Astrocyte (in vitro differentiated cells and primary cell): Measurements from ENCODE around the gene ADARB2. TPM values are rescaled to one million over a fixed set of nuclear protein-coding genes. Genes with fewer than 3 reads are reported as not detected.

ENCODE experiments used
- DNase-seq: peaks from one replicate; pipeline ENCODE4 v3.0.0-alpha.2; 2010; ENCODE audit warnings: low read depth
- FAIRE-seq: peaks from 2 replicates; lab custom pipeline; 2011; peaks lifted over from hg19 to GRCh38; lab: Jason Lieb, UNC
- H2AFZ ChIP-seq: 2 replicates; pipeline ENCODE4 v1.6.0; 2012; ENCODE audit warnings: low read depth, low read length, inconsistent platforms
- H3K27ac ChIP-seq: 2 replicates; pipeline ENCODE4 v1.5.1; 2011; ENCODE audit warnings: low read depth, low read length, inconsistent platforms
- H3K27me3 ChIP-seq: 2 replicates; pipeline ENCODE4 v1.6.0; 2011; ENCODE audit warnings: low read length, inconsistent platforms; ENCODE audit not compliant: insufficient read depth
- H3K36me3 ChIP-seq: 2 replicates; pipeline ENCODE4 v1.5.1; 2011; ENCODE audit warnings: low read length, inconsistent platforms; ENCODE audit not compliant: insufficient read depth
- H3K4me1 ChIP-seq: 2 replicates; pipeline ENCODE4 v1.5.1; 2011; ENCODE audit warnings: low read length, inconsistent platforms; ENCODE audit not compliant: insufficient read depth
- H3K4me2 ChIP-seq: 2 replicates; pipeline ENCODE4 v1.6.0; 2012; ENCODE audit warnings: low read length, inconsistent platforms
- H3K4me3 ChIP-seq: 2 replicates; pipeline ENCODE4 v1.5.1; 2011; ENCODE audit warnings: low read depth, mild to moderate bottlenecking, low read length, inconsistent platforms; ENCODE audit not compliant: insufficient read depth
- H3K79me2 ChIP-seq: 2 replicates; pipeline ENCODE4 v1.6.0; 2012; ENCODE audit warnings: mild to moderate bottlenecking, low read length, inconsistent platforms; ENCODE audit not compliant: insufficient read depth
- H3K9ac ChIP-seq: 2 replicates; pipeline ENCODE4 v1.6.0; 2012; ENCODE audit warnings: mild to moderate bottlenecking, low read length, inconsistent platforms
- H3K9me3 ChIP-seq: 2 replicates; pipeline ENCODE4 v1.5.1; 2012; ENCODE audit warnings: low read depth, mild to moderate bottlenecking, low read length, inconsistent platforms; ENCODE audit not compliant: insufficient read depth
- H4K20me1 ChIP-seq: 2 replicates; pipeline ENCODE4 v1.6.0; 2012; ENCODE audit warnings: low read length, inconsistent platforms; ENCODE audit not compliant: insufficient read depth
- H3K27ac Mint-ChIP-seq: one replicate; pipeline ENCODE4 v1.8.0; 2021; ENCODE audit warnings: mild to moderate bottlenecking, mixed read lengths; ENCODE audit not compliant: unreplicated experiment
- H3K27me3 Mint-ChIP-seq: one replicate; pipeline ENCODE4 v1.8.0; 2021; ENCODE audit warnings: low read depth, mixed read lengths; ENCODE audit not compliant: unreplicated experiment
- H3K36me3 Mint-ChIP-seq: one replicate; pipeline ENCODE4 v1.8.0; 2021; ENCODE audit warnings: low read depth, mixed read lengths; ENCODE audit not compliant: unreplicated experiment
- H3K4me1 Mint-ChIP-seq: one replicate; pipeline ENCODE4 v1.8.0; 2021; ENCODE audit warnings: low read depth, mixed read lengths; ENCODE audit not compliant: unreplicated experiment
- H3K4me3 Mint-ChIP-seq: one replicate; pipeline ENCODE4 v1.8.0; 2021; ENCODE audit warnings: mild to moderate bottlenecking, moderate library complexity, mixed read lengths; ENCODE audit not compliant: unreplicated experiment
- H3K9me3 Mint-ChIP-seq: one replicate; pipeline ENCODE4 v1.8.0; 2021; ENCODE audit warnings: mild to moderate bottlenecking, mixed read lengths; ENCODE audit not compliant: unreplicated experiment
- CTCF ChIP-seq: IDR thresholded peaks from 2 replicates; pipeline ENCODE4 v1.5.1; 2011; ENCODE audit warnings: low read depth, mild to moderate bottlenecking, inconsistent platforms, low read length, moderate library complexity; ENCODE audit not compliant: insufficient read depth
- EZH2 ChIP-seq: IDR thresholded peaks from 2 replicates; pipeline ENCODE4 v1.6.1; 2012; ENCODE audit warnings: mild to moderate bottlenecking, low read length, inconsistent platforms; ENCODE audit not compliant: insufficient read depth
- total RNA-seq: library from RNA; stranded (reverse); gene quantifications from 2 replicates; pipeline ENCODE4 v1.2.1, GENCODE V29; 2021

The ADARB2 gene
- total RNA-seq, 1 donor from 2014 or later = 0.18 TPM

GRCh38 chr10:1739751-1740150 is 2.4 kb upstream of the ADARB2 start:
- FAIRE-seq = no peak
- peaks cover 12% of the 10 kb centered on the region for H3K27me3 ChIP-seq

GRCh38 chr10:1738950-1739349 is 1.6 kb upstream of the ADARB2 start:
- H3K27ac ChIP-seq = no peak overlapping the region
- no peaks in the 10 kb centered on the region for H3K4me1 ChIP-seq
- DNase-seq (no peak), FAIRE-seq (no peak)
- Mint-ChIP-seq H3K36me3 (no peaks in the 10 kb centered on the region), H3K27me3 (peaks cover 58% of the 10 kb centered on the region), H3K9me3 (no peaks in the 10 kb centered on the region), H3K27ac (no peak overlapping the region), H3K4me3 (no peak overlapping the region), H3K4me1 (peaks cover 6% of the 10 kb centered on the region)
- H3K9ac ChIP-seq = no peak overlapping the region
- no peak overlapping the region for H3K4me2 ChIP-seq
- no peaks in the 10 kb centered on the region for H3K79me2 ChIP-seq
- H3K9me3 ChIP-seq = no peaks in the 10 kb centered on the region
- H3K27me3 ChIP-seq = peaks cover 12% of the 10 kb centered on the region
- TF ChIP-seq CTCF (no peak), EZH2 (no peak)
- H2AFZ ChIP-seq = no peak overlapping the region
- H4K20me1 ChIP-seq = no peaks in the 10 kb centered on the region
- H3K4me3 ChIP-seq = no peak overlapping the region
- no peaks in the 10 kb centered on the region for H3K36me3 ChIP-seq

More at GRCh38 chr10:1739751-1740150, 2.4 kb upstream of the ADARB2 start:
- TF ChIP-seq CTCF (no peak), EZH2 (no peak)
- H3K4me1 Mint-ChIP-seq = peaks cover 6% of the 10 kb centered on the region
- no peaks in the 10 kb centered on the region for H4K20me1 ChIP-seq
- no peaks in the 10 kb centered on the region for H3K36me3 ChIP-seq
- no peak overlapping the region for H3K4me3 Mint-ChIP-seq
- no peak overlapping the region for H3K4me2 ChIP-seq
- H3K36me3 Mint-ChIP-seq = no peaks in the 10 kb centered on the region
- DNase-seq = no peak
- no peaks in the 10 kb centered on the region for H3K9me3 Mint-ChIP-seq
- H3K27me3 Mint-ChIP-seq = peaks cover 58% of the 10 kb centered on the region
- H3K4me3 ChIP-seq = no peak overlapping the region
- H3K9ac ChIP-seq = no peak overlapping the region
- no peak overlapping the region for H3K27ac ChIP-seq
- no peaks in the 10 kb centered on the region for H3K4me1 ChIP-seq
- no peak overlapping the region for H2AFZ ChIP-seq
- no peaks in the 10 kb centered on the region for H3K79me2 ChIP-seq
- H3K27ac Mint-ChIP-seq = no peak overlapping the region
- H3K9me3 ChIP-seq = peaks cover 4% of the 10 kb centered on the region

GRCh38 chr10:1736972-1737221 is 428 bp downstream of the ADARB2 start:
- Histone ChIP-seq H3K4me3 (no peak overlapping the region), H2AFZ (peak overlapping the region; percentile 34), H3K36me3 (no peaks in the 10 kb centered on the region), H3K9me3 (no peaks in the 10 kb centered on the region), H3K79me2 (no peaks in the 10 kb centered on the region), H3K27me3 (peaks cover 12% of the 10 kb centered on the region), H3K27ac (no peak overlapping the region), H4K20me1 (no peaks in the 10 kb centered on the region), H3K9ac (no peak overlapping the region), H3K4me1 (no peaks in the 10 kb centered on the region), H3K4me2 (no peak overlapping the region)
- H3K36me3 Mint-ChIP-seq = no peaks in the 10 kb centered on the region
- no peak for FAIRE-seq
- no peak for DNase-seq
- H3K4me3 Mint-ChIP-seq = peak overlapping the region; percentile 87
- H3K4me1 Mint-ChIP-seq = peaks cover 6% of the 10 kb centered on the region
- H3K9me3 Mint-ChIP-seq = no peaks in the 10 kb centered on the region
- H3K27me3 Mint-ChIP-seq = peaks cover 42% of the 10 kb centered on the region
- TF ChIP-seq CTCF (no peak), EZH2 (peak; percentile 42)
- H3K27ac Mint-ChIP-seq = no peak overlapping the region
